Upper lobe of right lung (tissue), 1 donor: ENCODE results near the gene CCDC187. TPM values are rescaled to one million over a fixed set of nuclear protein-coding genes. Genes with fewer than 3 reads are reported as not detected.

ENCODE experiments used
- ATAC-seq: fragments of 200-7000 bp; cut with Tn5 transposase; one replicate; pipeline ENCODE4 v1.9.1; 2020; ENCODE audit warnings: mild to moderate bottlenecking, moderate library complexity
- DNase-seq: peaks from one replicate; pipeline ENCODE4 v3.0.0-alpha.2; 2020
- H3K27ac ChIP-seq: fragments of 200-600 bp; one replicate; pipeline ENCODE4 v1.8.0; 2022
- H3K27me3 ChIP-seq: fragments of 200-600 bp; one replicate; pipeline ENCODE4 v1.8.0; 2022; ENCODE audit warnings: mild to moderate bottlenecking
- H3K36me3 ChIP-seq: fragments of 200-600 bp; one replicate; pipeline ENCODE4 v1.8.0; 2022
- H3K4me1 ChIP-seq: fragments of 200-600 bp; one replicate; pipeline ENCODE4 v1.8.0; 2022
- H3K4me3 ChIP-seq: fragments of 200-600 bp; one replicate; pipeline ENCODE4 v1.8.0; 2022; ENCODE audit warnings: mild to moderate bottlenecking
- H3K9me3 ChIP-seq: fragments of 200-600 bp; one replicate; pipeline ENCODE4 v1.8.0; 2022
- intact Hi-C: fragments of 100-400 bp; cut with DNase I; formaldehyde crosslinking; loops from one replicate; pipeline ENCODE4 v1.11.0; 2022
- total RNA-seq: library from RNA; stranded (reverse); fragmentation: NEBNext Ultra II Directional; extraction: Animal tissue kit (Norgen Biotek cat#: 25700); gene quantifications from one replicate; pipeline ENCODE4 v1.2.1, GENCODE V29; 2021
- TF ChIP-seq, protein P1 (sequence below): fragments of 200-600 bp; IDR thresholded peaks from one replicate; pipeline ENCODE4 v1.8.0; 2022; ENCODE audit warnings: antibody characterized with exemption
- donor health status: DM: no; HTN: yes; CAD: no; lungs with severe emphysema.

The CCDC187 gene
- total RNA-seq, 1 donor from 2014 or later: 0.09 TPM

DNA sequence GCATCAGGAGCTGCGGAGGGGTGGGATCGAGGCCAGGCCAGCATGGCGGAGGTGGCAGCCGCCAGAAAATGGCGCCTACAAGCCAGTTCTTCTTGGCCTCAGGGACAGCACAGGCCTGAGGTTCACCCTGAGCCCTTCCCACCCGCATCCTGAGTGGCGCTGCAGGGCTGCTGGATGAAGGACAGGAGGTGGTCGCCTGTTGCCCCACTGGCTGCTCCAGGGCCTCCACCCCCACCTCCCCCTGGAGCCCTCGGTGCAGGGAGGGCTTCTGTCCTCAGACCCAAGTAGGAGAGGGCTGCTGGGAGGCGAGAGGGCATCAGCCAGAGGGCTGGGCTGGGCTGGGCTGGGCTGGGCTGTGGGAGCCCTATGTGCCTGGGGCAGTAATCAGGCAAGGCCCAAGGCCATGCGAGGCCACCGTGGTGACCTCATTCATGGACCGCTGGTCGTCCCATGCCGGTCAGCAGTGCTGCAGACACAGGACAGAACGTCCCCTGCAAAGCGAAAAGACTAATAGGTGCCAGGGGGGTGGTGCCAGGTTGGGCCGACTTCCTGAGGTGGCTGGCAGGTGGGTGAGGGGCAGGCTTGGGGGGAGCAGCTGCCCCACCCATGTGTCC lies 37.3 kb upstream of the CCDC187 start:
- no peak for ATAC-seq
- no peak for DNase-seq
- Histone ChIP-seq H3K27ac (no peak overlapping the region), H3K36me3 (no peaks in the 10 kb centered on the region), H3K9me3 (no peaks in the 10 kb centered on the region), H3K4me1 (peaks cover 20% of the 10 kb centered on the region), H3K27me3 (no peaks in the 10 kb centered on the region), H3K4me3 (no peak overlapping the region)
- intact Hi-C loops: no loop called here
- TF ChIP-seq, protein P1, sequence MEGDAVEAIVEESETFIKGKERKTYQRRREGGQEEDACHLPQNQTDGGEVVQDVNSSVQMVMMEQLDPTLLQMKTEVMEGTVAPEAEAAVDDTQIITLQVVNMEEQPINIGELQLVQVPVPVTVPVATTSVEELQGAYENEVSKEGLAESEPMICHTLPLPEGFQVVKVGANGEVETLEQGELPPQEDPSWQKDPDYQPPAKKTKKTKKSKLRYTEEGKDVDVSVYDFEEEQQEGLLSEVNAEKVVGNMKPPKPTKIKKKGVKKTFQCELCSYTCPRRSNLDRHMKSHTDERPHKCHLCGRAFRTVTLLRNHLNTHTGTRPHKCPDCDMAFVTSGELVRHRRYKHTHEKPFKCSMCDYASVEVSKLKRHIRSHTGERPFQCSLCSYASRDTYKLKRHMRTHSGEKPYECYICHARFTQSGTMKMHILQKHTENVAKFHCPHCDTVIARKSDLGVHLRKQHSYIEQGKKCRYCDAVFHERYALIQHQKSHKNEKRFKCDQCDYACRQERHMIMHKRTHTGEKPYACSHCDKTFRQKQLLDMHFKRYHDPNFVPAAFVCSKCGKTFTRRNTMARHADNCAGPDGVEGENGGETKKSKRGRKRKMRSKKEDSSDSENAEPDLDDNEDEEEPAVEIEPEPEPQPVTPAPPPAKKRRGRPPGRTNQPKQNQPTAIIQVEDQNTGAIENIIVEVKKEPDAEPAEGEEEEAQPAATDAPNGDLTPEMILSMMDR: no peak

DNA sequence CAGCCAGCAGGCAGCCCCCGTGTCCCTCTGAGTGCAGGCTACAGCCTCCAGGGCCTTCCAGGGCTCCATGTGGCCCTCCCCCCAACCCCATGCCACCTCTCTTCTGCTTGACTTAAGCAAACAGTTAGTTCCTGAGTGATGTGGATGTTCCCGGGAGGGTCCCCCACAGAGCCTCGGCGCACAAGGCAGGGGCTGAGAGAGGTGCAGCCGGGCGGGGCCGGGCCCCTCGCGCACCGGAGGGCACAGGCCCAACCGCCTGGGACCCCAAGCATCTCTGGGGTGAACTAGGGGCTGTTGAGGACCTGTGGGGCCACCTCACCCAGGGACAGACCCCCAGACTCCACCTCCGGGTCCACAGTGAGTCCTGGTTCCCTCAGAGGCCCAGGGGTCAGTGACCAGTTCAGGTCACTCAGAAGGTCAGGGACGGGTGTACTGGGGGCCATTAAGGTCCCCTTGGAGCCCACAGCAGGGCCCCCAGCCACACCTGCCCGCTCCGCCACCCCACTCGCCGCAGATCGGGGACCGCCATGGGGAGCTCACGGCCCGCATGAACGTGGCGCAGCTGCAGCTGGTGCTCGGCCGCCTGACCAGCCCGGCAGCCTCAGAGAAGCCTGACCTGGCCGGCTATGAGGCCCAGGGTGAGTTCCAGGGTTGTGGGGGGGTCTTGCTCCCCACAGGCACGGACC lies 36.6 kb upstream of the CCDC187 start:
- H3K27me3 ChIP-seq: no peaks in the 10 kb centered on the region
- no peak overlapping the region for H3K4me3 ChIP-seq
- TF ChIP-seq, protein P1: no peak
- no peaks in the 10 kb centered on the region for H3K36me3 ChIP-seq
- peaks cover 17% of the 10 kb centered on the region for H3K4me1 ChIP-seq
- DNase-seq: no peak
- intact Hi-C loops: no loop called here
- no peak overlapping the region for H3K27ac ChIP-seq
- no peak for ATAC-seq
- no peaks in the 10 kb centered on the region for H3K9me3 ChIP-seq

DNA sequence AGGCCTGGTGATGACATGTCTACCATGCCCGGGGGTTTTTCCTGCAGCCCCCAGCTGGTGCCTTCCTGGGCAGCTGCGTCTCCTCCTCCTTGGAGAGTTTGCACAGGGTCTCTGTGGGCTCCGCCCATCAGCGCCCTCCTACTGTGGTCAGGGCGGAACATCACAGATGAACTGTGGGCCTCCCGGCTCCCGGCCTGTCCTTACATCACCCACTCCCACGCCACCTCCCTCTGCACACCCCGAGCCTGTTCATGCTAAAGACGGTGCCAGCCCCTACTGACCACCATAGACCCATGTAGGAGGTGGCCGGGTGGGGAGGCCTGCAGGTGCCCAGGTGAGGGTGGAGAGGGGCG lies 36.0 kb upstream of the CCDC187 start:
- Histone ChIP-seq H3K9me3 (no peaks in the 10 kb centered on the region), H3K27ac (no peak overlapping the region), H3K36me3 (no peaks in the 10 kb centered on the region), H3K27me3 (no peaks in the 10 kb centered on the region), H3K4me1 (peaks cover 16% of the 10 kb centered on the region), H3K4me3 (no peak overlapping the region)
- TF ChIP-seq, protein P1: no peak
- DNase-seq (no peak), ATAC-seq (no peak)
- intact Hi-C loops: no loop called here

DNA sequence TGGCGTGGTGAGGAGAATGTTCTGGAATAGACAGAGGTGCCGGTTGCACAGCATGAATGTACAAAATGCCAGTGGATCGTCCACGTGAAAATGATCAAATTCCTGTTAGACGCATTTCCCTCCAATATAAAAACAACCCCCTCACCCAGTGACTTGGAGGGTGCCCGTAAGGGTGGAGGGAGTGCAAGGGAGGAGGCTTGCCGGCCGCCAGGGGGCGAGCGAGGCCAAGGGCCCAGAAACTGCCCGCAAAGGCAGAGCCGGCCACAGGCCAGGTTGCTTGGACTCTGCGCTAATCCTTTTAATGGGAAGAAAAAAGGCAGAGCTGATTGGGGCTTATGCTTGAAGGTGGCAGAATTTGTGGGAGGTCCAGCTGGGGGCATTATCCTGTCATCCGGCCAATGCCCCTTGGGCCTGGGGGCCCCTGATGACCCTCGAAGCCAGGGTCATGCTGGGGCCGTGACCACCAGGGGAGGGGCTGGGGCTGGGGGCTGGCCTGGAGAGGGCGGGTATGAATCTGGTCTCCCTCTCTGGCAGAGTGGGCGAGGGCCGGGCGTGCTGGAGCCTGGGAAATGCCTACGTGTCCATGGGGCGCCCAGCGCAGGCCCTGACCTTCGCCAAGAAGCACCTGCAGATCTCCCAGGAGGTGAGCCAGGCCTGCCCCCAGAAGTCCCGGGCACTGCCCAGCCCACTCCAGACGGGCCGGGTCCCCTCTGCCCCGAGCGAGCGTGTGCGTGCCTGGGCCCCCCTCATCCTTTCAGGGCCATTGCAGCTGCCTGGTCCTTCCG lies 35.5 kb upstream of the CCDC187 start:
- no peak overlapping the region for H3K27ac ChIP-seq
- intact Hi-C loops: no loop called here
- H3K27me3 ChIP-seq: no peaks in the 10 kb centered on the region
- no peak overlapping the region for H3K4me3 ChIP-seq
- H3K4me1 ChIP-seq: peaks cover 11% of the 10 kb centered on the region
- no peaks in the 10 kb centered on the region for H3K9me3 ChIP-seq
- TF ChIP-seq, protein P1: peak; percentile 87
- ATAC-seq (peak; percentile 74), DNase-seq (peak; percentile 90)
- H3K36me3 ChIP-seq: no peaks in the 10 kb centered on the region

DNA sequence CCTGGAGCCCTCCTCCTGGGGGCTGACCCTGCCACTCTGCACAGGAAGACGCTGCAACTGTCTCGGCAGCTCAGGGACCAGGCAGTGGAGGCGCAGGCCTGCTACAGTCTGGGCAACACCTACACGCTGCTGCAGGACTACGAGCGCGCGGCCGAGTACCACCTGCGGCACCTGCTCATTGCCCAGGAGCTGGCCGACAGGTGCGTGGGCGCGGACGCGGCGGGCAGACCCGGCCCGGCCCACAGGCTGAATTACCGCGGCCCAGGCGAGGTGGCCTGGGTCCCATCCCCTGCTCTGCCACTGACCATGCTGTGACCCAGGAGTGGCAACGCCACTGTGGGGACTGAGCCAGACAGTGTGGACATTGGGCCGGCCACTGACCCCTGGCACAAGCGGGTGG lies 34.6 kb upstream of the CCDC187 start:
- Histone ChIP-seq H3K4me1 (peaks cover 11% of the 10 kb centered on the region), H3K9me3 (no peaks in the 10 kb centered on the region), H3K27me3 (no peaks in the 10 kb centered on the region), H3K36me3 (no peaks in the 10 kb centered on the region), H3K27ac (no peak overlapping the region), H3K4me3 (no peak overlapping the region)
- no peak for DNase-seq
- intact Hi-C loops: no loop called here
- TF ChIP-seq, protein P1: no peak
- no peak for ATAC-seq
